ENCODE data around the gene PDZD2.
"Not testable (repeated sequence)": the region's sequence is repeated elsewhere in the genome, so short reads cannot be mapped to it uniquely, and the experiment has no call there.

Gene PDZD2

GRCh38 chr5:32100230-32100629, 461.3 kb downstream of the PDZD2 start:
- no peak for DNase-seq
- no peak for TF ChIP-seq POLR2A (IDR thresholded peaks at IDR 0.05; ENCODE audit: low read length)
- no peak for TF ChIP-seq GATA1 (IDR thresholded peaks at IDR 0.05; ENCODE audit: low read depth, low read length)

GRCh38 chr5:32100691-32101302, 461.9 kb downstream of the PDZD2 start:
- DNase-seq, result no peak
- TF ChIP-seq POLR2A (IDR thresholded peaks at IDR 0.05; ENCODE audit: low read length) (no peak), GATA1 (IDR thresholded peaks at IDR 0.05; ENCODE audit: low read depth, low read length) (no peak)

- TF ChIP-seq GATA1 (IDR thresholded peaks at IDR 0.05; ENCODE audit: low read depth, low read length), result no peak
- TF ChIP-seq POLR2A (IDR thresholded peaks at IDR 0.05; ENCODE audit: low read length), result no peak
- DNase-seq, result no peak
Measured at GRCh38 chr5:32102254-32102986, 463.5 kb downstream of the PDZD2 start.

- DNase-seq, result no peak
- TF ChIP-seq GATA1 (IDR thresholded peaks at IDR 0.05; ENCODE audit: low read depth, low read length), result no peak
- TF ChIP-seq POLR2A (IDR thresholded peaks at IDR 0.05; ENCODE audit: low read length), result no peak
Measured at GRCh38 chr5:32103521-32103920, 464.6 kb downstream of the PDZD2 start.

GRCh38 chr5:32107291-32107690, 468.4 kb downstream of the PDZD2 start:
- DNase-seq, result no peak
- no peak for TF ChIP-seq POLR2A (IDR thresholded peaks at IDR 0.05; ENCODE audit: low read length)
- no peak for TF ChIP-seq GATA1 (IDR thresholded peaks at IDR 0.05; ENCODE audit: low read depth, low read length)

GRCh38 chr5:32108167-32108566, 469.2 kb downstream of the PDZD2 start:
- no peak for DNase-seq
- TF ChIP-seq GATA1 (IDR thresholded peaks at IDR 0.05; ENCODE audit: low read depth, low read length) (no peak), POLR2A (IDR thresholded peaks at IDR 0.05; ENCODE audit: low read length) (no peak)

- no peak for DNase-seq
Measured at GRCh38 chr5:32109236-32109635, 470.3 kb downstream of the PDZD2 start.

GRCh38 chr5:32110111-32110696, 471.3 kb downstream of the PDZD2 start:
- TF ChIP-seq GATA1 (IDR thresholded peaks at IDR 0.05; ENCODE audit: low read depth, low read length), result no peak
- DNase-seq, result no peak

More at GRCh38 chr5:32109236-32109635, 470.3 kb downstream of the PDZD2 start:
- TF ChIP-seq GATA1 (IDR thresholded peaks at IDR 0.05; ENCODE audit: low read depth, low read length) (no peak), POLR2A (IDR thresholded peaks at IDR 0.05; ENCODE audit: low read length) (no peak)

GRCh38 chr5:32115985-32116384, 477.1 kb downstream of the PDZD2 start:
- TF ChIP-seq GATA1 (IDR thresholded peaks at IDR 0.05; ENCODE audit: low read depth, low read length), result no peak
- no peak for TF ChIP-seq POLR2A (IDR thresholded peaks at IDR 0.05; ENCODE audit: low read length)
- peak; percentile 5 to 6 for DNase-seq

GRCh38 chr5:32116574-32117313, 477.8 kb downstream of the PDZD2 start:
- TF ChIP-seq POLR2A (IDR thresholded peaks at IDR 0.05; ENCODE audit: low read length) (no peak), GATA1 (IDR thresholded peaks at IDR 0.05; ENCODE audit: low read depth, low read length) (no peak)
- DNase-seq, result no peak

GRCh38 chr5:32118922-32119321, 480.0 kb downstream of the PDZD2 start:
- DNase-seq, result not testable (repeated sequence)

- TF ChIP-seq POLR2A (IDR thresholded peaks at IDR 0.05; ENCODE audit: low read length) (no peak), GATA1 (IDR thresholded peaks at IDR 0.05; ENCODE audit: low read depth, low read length) (no peak)
- no peak for DNase-seq
Measured at GRCh38 chr5:32123058-32123805, 484.3 kb downstream of the PDZD2 start.

- TF ChIP-seq POLR2A (IDR thresholded peaks at IDR 0.05; ENCODE audit: low read length), result no peak
- no peak for TF ChIP-seq GATA1 (IDR thresholded peaks at IDR 0.05; ENCODE audit: low read depth, low read length)
- DNase-seq, result no peak
Measured at GRCh38 chr5:32123889-32124676, 485.2 kb downstream of the PDZD2 start.
